ENCODE results near the gene KRT15.

KRT15 gene

DNA sequence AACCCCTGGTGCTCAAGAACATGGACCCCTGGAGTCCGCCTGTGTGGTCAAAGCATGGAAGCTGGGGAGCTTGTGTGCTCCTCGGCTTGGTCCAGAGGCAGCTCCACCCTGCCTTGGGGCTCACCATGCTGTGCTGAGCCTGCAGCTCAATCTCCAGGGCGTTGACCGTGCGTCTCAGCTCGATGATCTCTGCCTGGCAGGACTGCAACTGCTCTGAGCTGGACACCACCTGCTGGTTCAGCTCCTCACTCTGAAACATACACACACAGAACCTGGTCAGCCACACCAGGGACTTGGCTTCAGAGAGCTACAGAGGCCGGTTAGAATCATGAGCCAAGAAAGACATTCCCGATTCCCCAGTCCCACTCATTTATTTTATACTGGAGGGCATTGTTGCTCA, 40.5 kb downstream of the KRT15 start:
- DNase-seq = no peak
- Histone ChIP-seq H3K27ac (no peak overlapping the region), H3K36me3 (no peaks in the 10 kb centered on the region), H3K9me3 (ENCODE audit: severe bottlenecking) (peaks cover under 1% of the 10 kb centered on the region), H3K4me3 (ENCODE audit: low read depth, low read length) (no peak overlapping the region), H3K27me3 (ENCODE audit: insufficient read depth, low read depth, severe bottlenecking) (peaks cover 95% of the 10 kb centered on the region)
- no peak for TF ChIP-seq CTCF (IDR thresholded peaks at IDR 0.05; ENCODE audit: low read depth, low read length)

DNA sequence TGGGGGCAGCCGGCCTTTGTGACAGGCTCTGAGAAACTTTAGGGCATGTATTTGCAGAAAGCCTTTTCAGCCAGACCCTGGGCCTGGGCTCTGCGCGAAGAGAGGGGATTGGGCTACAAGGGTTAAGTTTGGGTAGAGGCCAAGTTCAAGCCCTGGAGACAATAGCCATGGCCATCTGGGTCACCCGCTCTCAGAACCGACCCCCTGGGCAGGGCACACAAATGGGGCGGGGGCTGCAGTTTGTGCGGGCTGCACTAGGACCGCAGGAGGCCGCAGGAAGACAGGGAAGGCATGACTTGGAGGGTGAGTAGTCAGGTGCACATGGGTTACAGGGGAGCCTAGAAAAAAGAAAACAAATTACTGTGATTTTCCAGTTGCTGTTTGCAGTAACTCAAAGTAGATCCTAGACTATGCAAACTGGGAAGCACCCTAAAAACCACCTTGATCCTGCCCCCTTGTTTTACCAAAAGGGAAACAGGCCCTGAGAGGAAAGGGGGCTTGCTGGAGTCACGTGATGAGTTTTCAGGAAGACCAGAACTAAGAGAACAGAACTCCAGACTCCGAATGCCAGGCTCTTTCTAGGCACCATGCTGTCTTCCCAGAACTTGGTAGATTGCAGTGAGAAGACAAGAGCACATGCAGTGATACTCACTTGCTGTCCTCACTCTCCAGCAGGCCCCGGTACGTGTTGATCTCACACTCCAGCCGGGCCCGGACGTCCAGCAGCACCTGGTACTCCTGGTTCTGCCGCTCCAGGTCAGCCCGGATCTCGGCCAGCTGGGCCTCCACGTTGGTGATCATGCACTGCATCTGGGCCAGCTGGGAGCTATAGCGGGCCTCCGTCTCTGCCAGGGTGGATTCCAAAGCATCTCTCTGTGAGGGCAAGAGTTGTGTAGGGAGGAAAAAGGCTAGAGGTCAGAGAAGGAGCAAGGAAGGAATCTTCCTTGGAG, 41.5 kb downstream of the KRT15 start:
- no peak for TF ChIP-seq CTCF (IDR thresholded peaks at IDR 0.05; ENCODE audit: low read depth, low read length)
- no peak for DNase-seq
- H3K9me3 ChIP-seq (ENCODE audit: severe bottlenecking) = peaks cover 4% of the 10 kb centered on the region
- H3K27me3 ChIP-seq (ENCODE audit: insufficient read depth, low read depth, severe bottlenecking) = peaks cover 97% of the 10 kb centered on the region
- no peak overlapping the region for H3K27ac ChIP-seq
- no peaks in the 10 kb centered on the region for H3K36me3 ChIP-seq
- no peak overlapping the region for H3K4me3 ChIP-seq (ENCODE audit: low read depth, low read length)

DNA sequence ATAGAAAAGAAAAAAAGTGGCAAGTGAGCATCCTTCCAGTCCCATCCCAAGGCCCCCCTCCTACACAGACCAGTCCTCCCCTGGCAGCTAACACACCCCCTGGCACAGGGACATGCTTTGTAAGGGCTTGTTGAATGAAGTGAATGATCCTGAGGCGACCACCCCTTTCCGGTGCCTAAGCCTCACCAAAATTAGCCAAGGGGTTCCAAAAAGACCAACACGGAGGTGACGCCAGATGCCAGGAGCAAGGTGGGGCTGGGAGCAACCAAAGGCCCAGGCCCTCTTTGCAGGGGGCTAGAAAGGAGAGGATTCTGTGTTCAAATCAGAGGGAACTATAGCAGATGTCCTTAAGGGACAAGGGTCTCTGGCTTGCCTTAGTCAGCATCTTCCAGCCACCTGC, 43.3 kb downstream of the KRT15 start:
- Histone ChIP-seq H3K9me3 (ENCODE audit: severe bottlenecking) (peaks cover 16% of the 10 kb centered on the region), H3K4me3 (ENCODE audit: low read depth, low read length) (no peak overlapping the region), H3K27me3 (ENCODE audit: insufficient read depth, low read depth, severe bottlenecking) (peaks cover 100% of the 10 kb centered on the region), H3K27ac (no peak overlapping the region), H3K36me3 (no peaks in the 10 kb centered on the region)
- DNase-seq = no peak
- TF ChIP-seq CTCF (IDR thresholded peaks at IDR 0.05; ENCODE audit: low read depth, low read length) = no peak

DNA sequence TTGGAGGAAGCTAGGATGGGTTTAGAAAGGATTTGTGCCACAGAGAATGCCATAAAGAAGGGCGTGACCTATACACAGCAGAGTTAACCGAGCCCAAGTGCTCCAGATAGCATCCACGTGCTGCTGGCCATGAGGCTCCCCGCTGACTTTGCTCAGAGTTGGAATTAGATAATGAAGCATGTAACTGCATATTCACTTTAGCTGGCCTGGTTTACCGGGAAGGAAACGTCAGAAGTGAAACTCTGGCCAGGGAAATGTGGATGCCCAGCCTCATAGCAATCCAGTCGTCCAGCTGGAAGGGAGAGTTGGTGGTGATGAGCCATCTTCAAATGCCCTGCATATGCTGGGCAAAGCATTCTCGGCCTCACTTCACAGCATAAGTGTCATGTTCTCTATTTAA, 43.8 kb downstream of the KRT15 start:
- Histone ChIP-seq H3K9me3 (ENCODE audit: severe bottlenecking) (peaks cover 16% of the 10 kb centered on the region), H3K27me3 (ENCODE audit: insufficient read depth, low read depth, severe bottlenecking) (peaks cover 97% of the 10 kb centered on the region), H3K27ac (no peak overlapping the region), H3K4me3 (ENCODE audit: low read depth, low read length) (no peak overlapping the region), H3K36me3 (no peaks in the 10 kb centered on the region)
- TF ChIP-seq CTCF (IDR thresholded peaks at IDR 0.05; ENCODE audit: low read depth, low read length) = no peak
- no peak for DNase-seq

DNA sequence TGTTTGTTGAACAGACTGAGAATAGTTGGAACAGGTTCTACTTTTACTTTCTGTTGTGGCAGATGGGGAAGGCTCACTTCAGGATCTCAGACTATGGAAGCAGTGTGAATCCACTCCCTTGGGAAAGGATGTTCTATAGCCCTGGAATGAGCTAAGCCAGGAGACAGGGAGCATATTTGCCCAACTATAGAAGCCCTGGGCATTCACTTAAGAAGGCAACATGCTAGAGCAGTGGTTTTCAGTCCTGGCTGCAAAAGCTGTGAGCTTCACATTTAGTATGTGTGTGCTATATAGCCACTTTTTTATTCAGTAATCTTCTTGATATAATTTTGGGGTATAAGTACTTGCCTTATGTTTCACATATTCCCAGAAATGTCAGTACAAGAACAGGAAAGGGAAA, 50.3 kb downstream of the KRT15 start:
- no peak for DNase-seq
- peaks cover 36% of the 10 kb centered on the region for H3K9me3 ChIP-seq (ENCODE audit: severe bottlenecking)
- no peak overlapping the region for H3K27ac ChIP-seq
- TF ChIP-seq CTCF (IDR thresholded peaks at IDR 0.05; ENCODE audit: low read depth, low read length) = no peak
- peaks cover 95% of the 10 kb centered on the region for H3K27me3 ChIP-seq (ENCODE audit: insufficient read depth, low read depth, severe bottlenecking)
- H3K36me3 ChIP-seq = no peaks in the 10 kb centered on the region
- H3K4me3 ChIP-seq (ENCODE audit: low read depth, low read length) = no peak overlapping the region
